COLO829 (cell line): Measurements from ENCODE around the gene DLGAP4.

Experiments
- DNase-seq: peaks from one replicate; pipeline ENCODE4 v3.0.0; 2012; ENCODE audit warnings: low spot score

Gene DLGAP4

DNA sequence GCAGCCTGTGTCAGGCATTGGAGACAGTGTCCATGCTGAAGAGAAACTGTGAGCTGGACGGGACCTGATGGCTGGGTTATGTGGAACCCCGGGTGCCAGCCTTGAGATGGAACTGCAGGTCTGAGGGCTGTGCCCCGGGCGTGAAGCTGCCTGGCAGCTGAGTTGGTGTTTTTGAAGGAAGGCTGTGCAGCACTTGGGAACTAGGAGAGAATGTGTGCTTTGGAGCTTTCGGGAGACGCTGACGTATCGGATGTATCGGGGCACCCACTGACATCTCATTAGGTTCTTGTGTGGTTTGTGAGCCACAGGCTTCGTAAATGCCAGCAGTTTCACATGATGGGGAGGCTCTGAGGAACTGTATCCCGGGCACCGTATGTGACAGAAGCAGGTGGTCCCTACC lies 2.2 kb downstream of the DLGAP4 start:
- DNase-seq, result no peak

DNA sequence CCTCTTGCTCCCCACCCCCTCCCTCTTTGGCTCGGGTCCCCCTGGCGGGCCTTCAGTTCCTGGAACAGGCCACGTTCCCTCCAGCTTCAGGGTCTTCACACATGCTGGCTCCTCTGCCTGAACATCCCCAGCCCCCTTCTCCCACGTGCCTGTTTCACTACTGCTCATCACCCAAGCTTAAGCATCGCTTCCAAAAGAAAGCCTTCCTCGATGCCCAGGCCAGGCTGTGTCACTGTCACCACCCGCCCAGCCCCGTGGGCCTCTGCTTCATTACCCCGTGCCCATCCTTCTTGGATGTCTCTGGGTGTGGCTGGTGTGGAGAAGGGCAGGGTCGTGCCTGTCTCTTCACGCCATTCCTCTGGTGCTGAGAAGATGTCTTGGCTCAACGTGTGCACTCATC lies 2.8 kb downstream of the DLGAP4 start:
- DNase-seq, result no peak

- no peak for DNase-seq
These were observed 3.5 kb downstream of the DLGAP4 start for GRCh38 chr20:36309643-36310042.

DNA sequence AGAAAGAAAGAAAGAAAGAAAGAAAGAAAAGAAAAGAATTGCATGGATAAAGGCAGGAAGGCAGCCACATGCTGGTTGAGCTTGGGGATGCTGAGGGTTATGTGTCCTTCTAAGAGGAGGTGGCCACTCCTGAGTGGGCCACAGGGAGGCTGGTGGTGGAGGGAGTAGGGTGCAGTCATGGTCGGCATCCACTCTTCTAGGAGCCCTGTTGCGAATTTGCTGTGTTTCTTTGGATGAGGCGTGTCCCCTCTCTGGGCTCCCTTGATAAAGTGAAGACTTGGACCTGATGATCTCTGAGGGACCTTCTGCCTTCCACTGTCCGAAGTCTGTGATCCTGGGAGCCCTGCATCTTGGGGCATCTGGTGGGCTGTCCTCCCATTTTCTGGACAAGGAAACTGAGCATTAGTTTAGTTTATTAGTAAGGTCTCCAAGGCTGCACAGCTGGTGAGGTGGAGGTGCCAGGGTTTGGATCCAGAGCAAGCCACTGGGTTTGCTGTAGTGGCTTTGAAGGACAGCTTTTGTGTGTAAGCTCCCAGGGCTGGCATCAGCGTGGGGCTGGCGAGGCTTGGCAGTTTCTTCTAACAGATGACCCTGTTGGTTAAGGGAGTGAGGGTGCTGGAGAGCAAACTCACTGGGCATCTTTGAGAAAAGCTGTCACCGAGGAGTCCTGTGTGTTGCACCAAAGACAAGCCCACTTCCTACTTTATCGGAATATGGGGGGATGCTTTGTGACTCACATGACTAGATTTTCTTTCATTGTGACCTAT lies 4.3 kb downstream of the DLGAP4 start:
- DNase-seq, result no peak

DNA sequence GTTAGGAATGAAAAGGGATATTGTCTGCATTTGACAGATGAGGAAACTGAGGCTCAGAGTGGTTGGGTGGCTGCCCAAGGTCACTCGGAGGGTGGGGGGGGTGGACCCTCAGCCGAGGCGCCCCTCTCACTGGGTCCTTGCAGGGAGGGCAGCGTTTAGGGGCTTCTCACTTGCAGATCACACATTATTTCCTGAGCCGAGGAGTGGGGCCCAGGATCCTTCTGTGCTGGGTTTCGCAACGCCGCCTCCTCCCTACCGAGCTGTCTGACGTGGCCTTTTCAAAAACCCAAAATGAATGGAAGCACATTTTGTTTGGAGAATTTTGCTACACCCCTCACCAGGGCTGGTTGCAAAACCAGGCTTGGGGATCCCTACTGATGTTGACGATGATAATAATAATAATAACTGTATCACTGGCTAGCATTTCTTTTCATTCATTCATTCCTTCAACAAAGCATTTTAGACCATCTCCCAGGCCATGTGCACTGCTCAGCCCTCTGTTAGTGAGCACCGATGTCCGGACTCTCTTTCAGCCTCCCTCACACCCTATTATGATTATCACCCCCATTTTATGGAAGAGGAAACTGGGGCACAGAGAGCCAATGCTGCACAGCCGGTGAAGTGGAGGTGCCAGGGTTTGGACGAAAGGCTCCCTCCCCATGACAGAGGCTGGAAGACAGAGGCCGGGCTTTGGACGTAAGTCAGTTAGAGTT lies 5.2 kb downstream of the DLGAP4 start:
- no peak for DNase-seq

DNA sequence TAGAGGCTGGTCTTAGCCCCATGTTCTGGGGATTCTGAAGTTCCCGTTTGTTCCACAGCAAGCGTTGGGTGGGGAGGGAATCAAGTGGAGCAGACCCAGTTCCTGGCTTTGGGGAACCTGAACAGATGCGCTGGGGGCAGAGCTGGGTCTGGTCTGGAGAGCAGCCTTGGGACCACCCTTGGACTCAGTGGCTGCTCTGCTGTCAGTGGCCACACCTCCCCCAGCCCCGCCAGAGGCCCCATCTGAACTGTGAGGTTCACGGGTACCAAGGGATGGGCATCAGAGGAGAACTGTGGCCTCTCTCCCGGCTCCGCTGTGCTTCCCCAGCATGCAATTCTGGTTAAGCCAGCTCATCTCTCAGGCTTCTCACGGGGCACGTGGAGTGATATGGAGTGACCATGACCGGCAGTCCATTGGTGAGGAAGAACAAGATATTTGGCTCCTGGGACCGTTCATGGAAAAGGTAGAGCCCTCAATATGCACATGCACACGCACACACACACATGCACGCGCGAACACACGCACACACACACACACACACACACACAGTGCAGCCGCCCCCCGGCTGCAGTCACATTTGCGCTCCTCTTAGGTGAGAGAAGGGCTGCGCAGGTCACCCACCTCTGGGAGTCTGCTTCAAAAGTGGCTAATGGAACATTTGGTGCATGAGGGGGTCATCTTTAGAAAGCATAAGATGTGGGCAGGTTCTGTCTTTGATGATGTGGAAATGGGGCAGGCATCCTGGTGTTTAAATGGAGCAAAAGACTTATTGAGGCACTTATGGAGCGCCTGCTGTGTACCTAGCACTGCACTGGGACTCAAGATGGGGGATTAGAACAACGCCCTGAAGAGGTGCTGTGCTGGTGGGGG lies 6.0 kb downstream of the DLGAP4 start:
- no peak for DNase-seq

GRCh38 chr20:36312724-36313441 lies 6.7 kb downstream of the DLGAP4 start:
- DNase-seq, result no peak

DNA sequence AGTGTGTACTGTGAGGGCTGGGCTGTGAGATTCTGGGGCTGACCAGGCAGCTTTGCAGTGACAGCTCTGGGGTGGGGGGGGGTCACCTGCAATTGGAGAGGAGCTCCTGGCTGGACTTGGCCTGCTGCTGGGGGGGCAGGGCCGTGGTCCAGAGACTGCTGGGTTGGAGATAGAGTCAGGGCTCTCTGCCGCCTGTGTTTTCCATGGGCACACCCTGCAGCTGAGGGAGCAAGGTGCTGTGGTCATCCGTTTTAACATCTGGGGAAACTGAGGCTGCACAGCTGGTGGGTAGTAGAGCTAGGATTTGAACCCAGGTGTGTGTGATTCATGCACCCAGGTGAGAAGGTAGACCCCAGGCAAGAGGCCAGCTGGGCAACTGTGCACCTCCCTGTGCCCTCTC lies 7.3 kb downstream of the DLGAP4 start:
- no peak for DNase-seq

GRCh38 chr20:36313926-36314325 lies 7.8 kb downstream of the DLGAP4 start:
- DNase-seq, result no peak

- no peak for DNase-seq
These were observed 8.8 kb downstream of the DLGAP4 start for GRCh38 chr20:36314734-36315544.

DNA sequence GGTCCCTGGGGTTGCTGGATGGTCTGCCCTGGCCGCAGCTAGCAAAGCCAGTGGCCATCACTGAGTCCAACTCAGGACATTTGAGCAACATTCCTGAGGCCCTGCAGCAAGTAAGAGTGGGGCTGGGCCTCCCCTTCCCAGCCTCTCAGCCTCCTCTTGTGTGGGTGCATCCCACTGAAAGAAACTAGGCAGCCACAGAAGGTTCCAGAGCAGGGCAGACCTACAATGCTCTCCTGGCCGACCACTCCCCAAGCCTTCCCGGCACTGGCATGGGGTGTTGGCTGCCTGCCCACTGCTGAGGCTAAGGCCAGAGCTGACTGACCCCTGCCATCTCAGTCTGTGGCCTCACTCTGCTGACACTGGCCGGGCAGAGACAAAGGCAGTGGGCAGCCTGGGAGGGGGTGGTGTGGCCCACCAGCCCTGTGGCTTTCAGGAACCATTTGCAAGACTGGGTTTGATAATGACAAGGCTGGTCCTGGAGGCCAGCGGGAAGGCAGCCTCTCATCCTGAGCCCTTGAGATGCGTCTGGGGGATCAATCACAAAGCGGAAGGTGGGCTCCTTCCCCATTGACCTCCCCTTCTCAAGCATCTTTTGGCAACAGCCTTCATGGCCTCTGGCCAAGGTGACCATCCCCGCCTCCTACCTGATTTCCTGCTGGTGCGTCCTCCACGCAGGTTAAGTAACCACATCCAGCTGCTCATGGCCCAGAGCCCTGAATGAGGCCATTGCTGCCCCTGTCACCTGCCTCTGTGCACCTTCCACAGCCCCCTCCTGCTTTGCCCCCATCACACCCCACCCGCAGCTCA lies 9.6 kb downstream of the DLGAP4 start:
- no peak for DNase-seq

DNA sequence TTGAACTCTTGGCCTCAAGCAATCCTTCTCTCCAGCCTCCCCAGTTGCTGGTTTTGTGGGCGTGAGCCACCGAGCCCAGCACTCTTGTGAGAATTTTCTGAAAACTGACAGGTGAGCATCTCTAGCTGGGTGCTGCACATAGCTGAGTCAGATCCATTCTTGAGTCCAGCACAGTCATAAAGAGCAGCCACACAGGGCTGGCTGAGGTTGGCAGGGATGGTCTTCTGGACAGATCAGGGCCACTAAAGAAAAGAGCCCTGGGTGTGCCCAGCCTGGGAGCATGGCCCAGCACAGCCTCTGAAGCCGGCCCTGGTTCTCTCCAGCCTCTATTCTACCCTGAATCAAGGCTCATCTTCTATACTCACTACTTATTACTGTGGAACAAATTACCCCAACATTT lies 11.5 kb downstream of the DLGAP4 start:
- DNase-seq, result no peak

DNA sequence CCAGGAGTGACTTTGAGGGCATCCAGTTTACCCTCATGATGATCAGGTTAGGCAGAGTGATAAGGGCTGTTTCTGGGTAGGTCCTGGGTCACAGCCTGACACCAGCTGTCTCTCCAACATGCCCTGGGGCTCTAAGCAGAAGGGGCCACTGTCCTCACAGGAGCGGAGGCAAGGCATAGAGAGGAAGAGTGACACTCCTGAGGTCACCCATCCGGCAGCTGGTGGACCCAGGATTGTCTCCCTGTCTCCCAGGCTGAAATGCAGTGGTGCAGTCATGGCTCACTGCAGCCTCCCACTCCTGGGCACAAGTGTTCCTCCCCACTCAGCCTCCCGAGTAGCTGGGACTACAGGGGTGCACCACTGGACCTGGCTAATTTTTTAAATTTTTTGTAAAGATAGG lies 12.0 kb downstream of the DLGAP4 start:
- DNase-seq, result no peak

DNA sequence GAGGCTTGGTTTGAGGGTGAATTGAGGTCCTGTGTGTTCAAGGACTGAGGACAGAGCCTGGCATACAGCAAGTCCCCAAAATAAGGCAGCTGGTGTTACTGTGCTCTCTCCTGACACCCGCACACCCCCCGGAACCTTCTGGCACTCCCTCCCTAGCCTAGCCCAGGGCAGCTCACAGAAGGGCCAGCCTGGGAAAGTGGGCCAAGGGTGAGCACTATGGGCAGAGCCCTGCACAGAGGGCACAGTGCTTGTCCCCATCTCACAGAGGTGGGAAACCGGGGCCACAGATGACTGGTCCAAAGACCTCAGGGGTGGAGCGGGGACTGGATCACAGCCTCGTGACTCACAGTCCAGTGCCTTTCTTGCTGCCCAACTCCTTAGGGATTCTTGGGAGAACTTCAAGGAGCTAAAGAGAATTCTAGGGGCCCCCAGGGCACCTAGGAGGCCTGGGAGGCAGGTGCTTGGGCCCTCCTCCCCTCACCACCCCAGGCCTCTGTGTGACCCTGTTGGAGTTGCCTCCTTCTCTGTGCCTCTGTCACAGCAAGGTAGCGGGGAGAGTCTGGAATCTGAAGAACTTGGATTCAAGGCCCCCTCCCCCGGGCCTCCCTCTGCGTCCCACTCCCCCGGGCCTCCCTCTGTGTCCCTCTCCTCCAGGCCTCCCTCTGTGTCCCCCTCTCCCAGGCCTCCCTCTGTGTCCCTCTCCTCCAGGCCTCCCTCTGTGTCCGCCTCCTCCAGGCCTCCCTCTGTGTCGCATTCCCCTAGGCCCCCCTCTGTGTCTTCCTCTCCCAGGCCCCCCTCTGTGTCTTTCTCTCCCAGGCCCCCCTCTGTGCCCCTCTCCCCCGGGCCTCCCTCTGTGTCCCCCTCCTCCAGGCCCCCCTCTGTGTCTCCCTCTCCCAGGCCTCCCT lies 13.5 kb downstream of the DLGAP4 start:
- no peak for DNase-seq

DNA sequence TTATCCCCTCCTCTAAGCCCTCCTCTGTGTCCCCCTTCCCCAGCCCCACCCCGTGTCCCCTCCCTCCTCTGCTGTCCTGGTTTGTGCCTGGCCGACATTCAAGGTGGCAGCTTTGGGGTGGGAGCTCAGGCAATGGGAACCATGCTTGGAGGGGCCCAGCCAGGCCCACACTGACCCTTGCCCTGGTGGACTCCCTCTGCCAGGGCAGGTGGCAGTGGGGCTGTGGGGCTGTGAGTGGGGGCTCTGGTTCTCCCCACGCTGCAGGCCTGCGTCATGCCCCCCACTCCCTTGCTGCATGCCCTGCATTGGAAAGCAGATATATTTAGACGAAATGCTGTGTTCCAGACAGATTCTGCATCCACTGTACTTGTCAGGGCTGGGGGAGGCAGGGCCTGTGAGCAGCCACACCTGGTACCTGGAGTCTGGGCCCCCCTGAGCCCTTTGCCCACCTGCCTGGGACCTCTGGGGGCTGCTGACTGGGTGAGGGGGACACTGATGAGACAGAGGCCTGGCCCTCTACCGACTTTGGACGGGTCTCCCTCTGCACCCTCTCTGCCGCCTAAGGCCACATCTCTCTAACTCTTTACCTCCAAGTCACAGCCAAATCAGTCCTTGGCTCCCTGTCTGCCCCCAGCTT lies 14.2 kb downstream of the DLGAP4 start:
- no peak for DNase-seq

DNA sequence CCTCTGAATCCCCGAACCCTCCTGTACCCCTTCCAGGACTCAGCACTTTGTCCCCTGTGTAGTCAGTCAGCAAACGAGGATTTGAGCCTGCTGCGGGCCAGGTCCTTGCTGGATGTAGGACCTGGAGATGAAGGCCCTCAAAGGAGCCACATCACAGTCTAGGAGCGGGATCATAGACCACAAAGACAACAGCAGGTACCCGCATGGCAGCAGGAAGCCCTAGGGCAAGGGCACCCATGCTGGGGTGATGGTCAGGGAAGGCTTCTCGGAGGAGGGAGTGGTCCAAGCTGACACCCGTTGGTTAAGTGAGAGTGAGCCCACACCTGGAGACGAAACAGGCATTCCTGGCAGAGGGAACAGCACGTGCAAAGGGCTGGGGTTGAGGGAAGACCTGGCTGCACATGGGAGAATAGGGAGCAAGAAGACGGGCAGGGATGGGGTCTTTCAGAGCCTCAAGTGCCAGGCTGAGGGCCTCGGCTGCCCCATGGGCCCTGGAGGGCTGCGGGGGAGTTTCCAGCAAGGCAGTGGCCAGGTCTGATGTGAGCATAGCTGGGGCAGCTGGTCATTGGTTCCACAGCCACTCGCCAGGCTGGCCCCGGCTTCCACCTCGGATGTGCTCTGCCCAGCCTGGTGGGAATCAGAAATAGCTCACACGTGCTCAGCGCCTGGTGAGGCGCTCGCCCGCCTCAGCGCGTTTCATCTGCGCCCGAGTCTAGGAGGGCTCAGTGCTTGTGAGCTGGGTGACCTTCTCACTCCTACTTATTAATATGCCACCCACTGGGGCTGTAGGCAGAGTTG lies 15.0 kb downstream of the DLGAP4 start:
- DNase-seq, result no peak

DNA sequence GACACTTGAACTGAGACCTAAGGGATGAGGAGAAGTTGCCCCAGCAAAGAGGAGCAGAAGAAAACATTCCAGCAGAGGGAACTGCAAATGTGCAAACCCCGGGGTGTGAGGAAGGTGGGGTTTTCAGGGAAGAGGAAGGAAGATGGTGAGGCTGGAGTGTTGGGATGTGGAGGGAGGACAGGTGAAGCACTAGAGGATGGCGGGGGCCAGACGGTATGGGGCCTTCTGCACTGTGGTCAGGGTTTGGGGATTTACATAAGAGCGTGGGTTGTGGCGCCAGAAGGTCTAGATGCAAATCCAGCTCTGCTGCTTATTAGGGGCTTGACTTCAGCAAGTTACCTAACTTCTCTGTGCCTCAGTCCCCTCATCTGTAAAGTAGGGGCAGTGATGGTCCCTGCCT lies 16.0 kb downstream of the DLGAP4 start:
- no peak for DNase-seq

DNA sequence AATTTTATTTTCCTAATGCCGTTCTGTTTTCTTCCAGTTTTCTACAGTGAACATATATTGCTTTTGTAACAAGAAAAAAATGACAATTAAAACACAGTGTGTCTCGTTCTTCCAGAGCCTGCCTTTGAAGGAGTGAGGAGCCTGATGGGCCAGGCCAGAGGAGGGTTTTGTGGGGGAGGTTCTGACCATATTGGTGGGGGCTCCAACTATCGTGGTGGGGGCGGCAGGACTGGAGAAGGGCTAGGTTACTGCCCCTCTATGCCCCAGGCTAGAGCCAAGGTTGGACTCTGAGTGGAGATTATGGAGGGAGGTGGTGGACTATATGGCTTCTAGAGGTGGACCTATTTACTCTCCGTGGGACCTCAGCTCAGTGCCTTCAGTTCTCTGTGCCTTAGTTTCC lies 24.0 kb downstream of the DLGAP4 start:
- DNase-seq, result no peak
